Body of pancreas (tissue), 4 donors: ENCODE measurements around the gene SEC14L1. TPM values are rescaled to one million over a fixed set of nuclear protein-coding genes. Genes with fewer than 3 reads are reported as not detected.
A peak's percentile ranks its signal among the peaks of the same experiment; 100 is the strongest.
"Not testable (repeated sequence)": the region's sequence is repeated elsewhere in the genome, so short reads cannot be mapped to it uniquely, and the experiment has no call there.

Source experiments
- ATAC-seq: fragments of 150-250 bp; one replicate; pipeline ENCODE4 v1.9.1; 2016
- DNase-seq, 4 donors: peaks; one replicate each; pipeline ENCODE4 v3.0.0-alpha.2; 2019
- H3K27ac ChIP-seq, 4 donors: fragments of 200-600 bp; sonication (generic); 1 replicate in 3 of 4; 2 replicates in 1 of 4; pipeline versions ENCODE4 v1.5.1 to v1.6.1; 2016 to 2019; ENCODE audit warnings: mild to moderate bottlenecking in 1 of 4, mixed read lengths in 1 of 4, moderate library complexity in 1 of 4
- H3K27me3 ChIP-seq, 2 donors: fragments of 200-600 bp; sonication (generic); one replicate each; pipeline ENCODE4 v1.6.0; 2016; ENCODE audit warnings: mild to moderate bottlenecking in 1 of 2
- H3K36me3 ChIP-seq, 2 donors: fragments of 200-600 bp; sonication (generic); replicated peaks in 1 of 2; 2 replicates each; pipeline ENCODE4 v1.5.1; 2016; ENCODE audit warnings: low read depth in 2 of 2; ENCODE audit not compliant: insufficient read depth in 1 of 2
- H3K4me1 ChIP-seq: fragments of 200-600 bp; sonication (generic); one replicate; pipeline ENCODE4 v1.6.0; 2016
- H3K4me3 ChIP-seq, 2 donors: fragments of 200-600 bp; sonication (generic); 1 replicate in 1 of 2; 2 replicates in 1 of 2; pipeline ENCODE4 v1.5.1; 2016 to 2019
- H3K9me3 ChIP-seq, 3 donors: fragments of 200-600 bp; sonication (generic); 1 replicate in 2 of 3; 2 replicates in 1 of 3; pipeline ENCODE4 v1.5.1; 2016
- POLR2A ChIP-seq, 3 donors: fragments of 450-650 bp; IDR thresholded peaks; one replicate each; pipeline ENCODE4 v1.6.1; 2016; ENCODE audit warnings: antibody characterized with exemption in 3 of 3, mild to moderate bottlenecking in 2 of 3
- WGBS, 2 donors: methylation state at CpG; one replicate each; pipeline ENCODE4 v1.1.5; 2017; 5-methylcytosine and 5-hydroxymethylcytosine counted together
- intact Hi-C: fragments of 100-400 bp; cut with DNase I; formaldehyde crosslinking; loops from one replicate; pipeline ENCODE4 v1.15.1; 2023
- total RNA-seq, 2 donors: library from RNA; depleted of rRNA; stranded (reverse); fragments of >200 nt; gene quantifications; one replicate each; pipeline ENCODE4 v1.1.0, GENCODE V29; 2016
- TF ChIP-seq, protein P1 (sequence below), 7 experiments: fragments of 450-650 bp in 4 of 7; fragments of 200-600 bp in 3 of 7; sonication (generic) in 3 of 7; IDR thresholded peaks; one replicate each; pipeline ENCODE4 v1.5.1; 2016 to 2019; ENCODE audit warnings: antibody characterized with exemption in 7 of 7

Gene SEC14L1
- total RNA-seq, 2 donors from 2014 or later: 22.1 to 36.8 TPM

DNA sequence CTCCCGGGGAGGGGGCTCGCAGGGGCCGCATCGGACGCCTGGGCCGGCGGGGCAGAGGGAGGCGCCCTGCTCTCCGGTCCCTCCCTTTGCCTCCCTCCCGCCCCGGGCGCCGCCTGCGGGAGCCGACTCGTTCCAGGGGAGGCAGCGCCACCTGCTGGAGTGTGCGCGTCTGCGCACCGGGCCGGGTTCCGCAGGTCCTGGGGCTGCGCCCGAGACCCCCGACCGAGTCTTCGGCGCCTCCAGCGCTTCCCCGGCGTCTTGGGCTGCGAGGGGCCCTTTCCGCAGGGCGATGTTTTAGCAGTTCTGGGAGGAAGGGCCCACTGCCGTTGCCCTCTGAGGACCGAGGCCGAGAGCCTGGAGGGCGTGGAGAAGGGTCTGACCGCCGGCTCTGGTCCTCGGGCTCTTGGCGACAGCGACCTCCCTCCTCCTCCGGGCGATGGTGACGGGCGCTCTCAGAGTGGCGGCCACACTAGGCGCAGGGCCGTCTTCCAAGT lies 106.3 kb downstream of the SEC14L1 start:
- intact Hi-C loops: loop anchor here (5.0 kb wide), 2 partner anchors 160 to 380 kb away; partner anchors contain the start of gene MGAT5B
- no peak for TF ChIP-seq POLR2A (IDR thresholded peaks at IDR 0.05)
- TF ChIP-seq, protein P1, sequence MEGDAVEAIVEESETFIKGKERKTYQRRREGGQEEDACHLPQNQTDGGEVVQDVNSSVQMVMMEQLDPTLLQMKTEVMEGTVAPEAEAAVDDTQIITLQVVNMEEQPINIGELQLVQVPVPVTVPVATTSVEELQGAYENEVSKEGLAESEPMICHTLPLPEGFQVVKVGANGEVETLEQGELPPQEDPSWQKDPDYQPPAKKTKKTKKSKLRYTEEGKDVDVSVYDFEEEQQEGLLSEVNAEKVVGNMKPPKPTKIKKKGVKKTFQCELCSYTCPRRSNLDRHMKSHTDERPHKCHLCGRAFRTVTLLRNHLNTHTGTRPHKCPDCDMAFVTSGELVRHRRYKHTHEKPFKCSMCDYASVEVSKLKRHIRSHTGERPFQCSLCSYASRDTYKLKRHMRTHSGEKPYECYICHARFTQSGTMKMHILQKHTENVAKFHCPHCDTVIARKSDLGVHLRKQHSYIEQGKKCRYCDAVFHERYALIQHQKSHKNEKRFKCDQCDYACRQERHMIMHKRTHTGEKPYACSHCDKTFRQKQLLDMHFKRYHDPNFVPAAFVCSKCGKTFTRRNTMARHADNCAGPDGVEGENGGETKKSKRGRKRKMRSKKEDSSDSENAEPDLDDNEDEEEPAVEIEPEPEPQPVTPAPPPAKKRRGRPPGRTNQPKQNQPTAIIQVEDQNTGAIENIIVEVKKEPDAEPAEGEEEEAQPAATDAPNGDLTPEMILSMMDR (IDR thresholded peaks at IDR 0.05): peak; percentile 93 to 99 (median 97)
- Histone ChIP-seq H3K4me1 (peaks cover 12% of the 10 kb centered on the region), H3K27me3 (no peaks in the 10 kb centered on the region), H3K4me3 (peak overlapping the region; percentile 35 to 57), H3K27ac (peak overlapping the region in 1 of 4 donors; percentile 49), H3K9me3 (no peaks in the 10 kb centered on the region), H3K36me3 (no peaks in the 10 kb centered on the region)
- WGBS, 2 donors: 0 to 1% methylated on average over 3 to 45 of the region's 51 CpGs
- DNase-seq (peak; percentile 81 to 88 (median 86)), ATAC-seq (peak; percentile 91)

DNA sequence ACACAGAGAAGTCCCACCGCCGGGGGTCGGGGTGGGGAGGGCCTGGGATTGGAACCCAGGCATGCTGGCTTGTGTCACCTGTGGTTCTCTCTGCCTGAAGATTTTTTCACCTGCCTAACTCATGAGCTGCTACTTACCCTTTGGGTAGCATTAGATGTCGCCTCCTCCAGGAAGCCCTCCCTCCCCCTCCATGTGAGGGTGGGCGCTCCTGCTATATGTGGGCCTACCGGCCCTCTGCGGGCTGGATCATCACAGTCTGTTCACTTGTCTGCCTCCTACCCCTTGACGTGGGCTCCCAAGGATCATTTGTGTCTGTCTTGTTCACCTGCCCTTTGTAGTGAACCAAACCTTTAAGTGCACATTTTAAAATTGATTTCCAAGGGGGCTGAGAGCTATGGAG lies 106.8 kb downstream of the SEC14L1 start:
- TF ChIP-seq POLR2A (IDR thresholded peaks at IDR 0.05): no peak
- TF ChIP-seq, protein P1 (IDR thresholded peaks at IDR 0.05): no peak
- intact Hi-C loops: loop anchor here (5.0 kb wide), 2 partner anchors 160 to 380 kb away; partner anchors contain the start of gene MGAT5B
- no peak for ATAC-seq
- no peaks in the 10 kb centered on the region for H3K36me3 ChIP-seq
- peaks cover 12% of the 10 kb centered on the region for H3K4me1 ChIP-seq
- no peak for DNase-seq
- H3K27me3 ChIP-seq: no peaks in the 10 kb centered on the region
- WGBS, 2 donors: 11 to 30% methylated on average over 7 to 8 of the region's 8 CpGs
- H3K9me3 ChIP-seq: no peaks in the 10 kb centered on the region
- no peak overlapping the region for H3K4me3 ChIP-seq
- no peak overlapping the region for H3K27ac ChIP-seq

- TF ChIP-seq, protein P1 (IDR thresholded peaks at IDR 0.05): no peak
- TF ChIP-seq POLR2A (IDR thresholded peaks at IDR 0.05): no peak
- Histone ChIP-seq H3K9me3 (no peaks in the 10 kb centered on the region), H3K36me3 (no peaks in the 10 kb centered on the region), H3K27ac (no peak overlapping the region), H3K27me3 (no peaks in the 10 kb centered on the region), H3K4me3 (no peak overlapping the region), H3K4me1 (peaks cover 12% of the 10 kb centered on the region)
- WGBS, 2 donors: 53 to 62% methylated on average over 17 of the region's 17 CpGs
- intact Hi-C loops: loop anchor here (5.0 kb wide), 2 partner anchors 161 to 381 kb away; partner anchors contain the start of gene MGAT5B
- DNase-seq: no peak
- ATAC-seq: no peak
Observed at GRCh38 chr17:77248216-77249114, 107.7 kb downstream of the SEC14L1 start.

- no peak overlapping the region for H3K4me3 ChIP-seq
- no peaks in the 10 kb centered on the region for H3K36me3 ChIP-seq
- peaks cover 7% of the 10 kb centered on the region for H3K4me1 ChIP-seq
- H3K9me3 ChIP-seq: no peaks in the 10 kb centered on the region
- H3K27me3 ChIP-seq: no peaks in the 10 kb centered on the region
- TF ChIP-seq POLR2A (IDR thresholded peaks at IDR 0.05): no peak
- TF ChIP-seq, protein P1 (IDR thresholded peaks at IDR 0.05): no peak
- ATAC-seq: no peak
- H3K27ac ChIP-seq: no peak overlapping the region
- DNase-seq: no peak
- 55 to 63% methylated on average over 4 of the region's 4 CpGs for WGBS, 2 donors
- intact Hi-C loops: no loop called here
Observed at GRCh38 chr17:77251622-77252183, 110.9 kb downstream of the SEC14L1 start.

- H3K36me3 ChIP-seq, intact Hi-C loops, H3K9me3 ChIP-seq, ATAC-seq, H3K27ac ChIP-seq, H3K4me1 ChIP-seq, DNase-seq, H3K4me3 ChIP-seq, H3K27me3 ChIP-seq: not testable (repeated sequence)
- WGBS, 2 donors: 54% methylated on average over 7 of the region's 7 CpGs
Observed at GRCh38 chr17:77252306-77252705, 111.5 kb downstream of the SEC14L1 start.
